PC-9 (cell line): ENCODE measurements around the gene HEATR9. TPM values are rescaled to one million over a fixed set of nuclear protein-coding genes. Genes with fewer than 3 reads are reported as not detected.

Experiments used
- BruUV-seq: library from RNA; stranded (reverse); fragments of 400-500 nt; replicated peaks from 2 replicates; lab custom pipeline; 2021; lab: Mats Ljungman, UMichigan
- CTCF ChIA-PET: fragments of 300-600 bp; sonication (Branson Sonifier 250); formaldehyde crosslinking; loops from one replicate; lab custom pipeline; 2022; ENCODE audit warnings: antibody characterized with exemption; lab: Charles Lee
- POLR2A ChIA-PET: fragments of 300-600 bp; sonication (Branson Sonifier 250); formaldehyde crosslinking; loops from one replicate; lab custom pipeline; 2022; ENCODE audit warnings: antibody characterized with exemption; ENCODE audit not compliant: unreplicated experiment; lab: Charles Lee
- DNase-seq, 2 experiments: peaks; one replicate each; pipeline versions ENCODE4 v3.0.0 to v3.0.0-alpha.2; 2015 to 2022; ENCODE audit warnings: mixed read lengths in 1 of 2
- H2AFZ ChIP-seq: fragments of 200-600 bp; sonication (generic); 2 replicates; pipeline ENCODE4 v1.8.1; 2017; ENCODE audit warnings: antibody characterized with exemption
- H3F3A ChIP-seq: fragments of 200-600 bp; sonication (generic); 2 replicates; pipeline ENCODE4 v1.8.1; 2017; ENCODE audit warnings: antibody characterized with exemption, mild to moderate bottlenecking, low read depth; ENCODE audit not compliant: insufficient read depth
- H3K27ac ChIP-seq: fragments of 200-600 bp; sonication (generic); 2 replicates; pipeline ENCODE4 v1.6.1; 2016; ENCODE audit warnings: mixed run types
- H3K27me3 ChIP-seq: fragments of 200-600 bp; sonication (generic); 2 replicates; pipeline ENCODE4 v1.6.1; 2016; ENCODE audit warnings: low read depth, mixed run types; ENCODE audit not compliant: insufficient read depth
- H3K36me3 ChIP-seq: fragments of 200-600 bp; sonication (generic); 2 replicates; pipeline ENCODE4 v1.6.1; 2016; ENCODE audit warnings: low read depth, mixed run types
- H3K4me1 ChIP-seq: fragments of 200-600 bp; sonication (generic); replicated peaks from 2 replicates; pipeline ENCODE4 v1.6.1; 2016; ENCODE audit warnings: mixed run types; ENCODE audit not compliant: insufficient read depth
- H3K4me2 ChIP-seq: fragments of 200-600 bp; sonication (generic); 2 replicates; pipeline ENCODE4 v1.6.1; 2017; ENCODE audit warnings: mixed run types
- H3K4me3 ChIP-seq: fragments of 200-600 bp; sonication (generic); 2 replicates; pipeline ENCODE4 v1.6.1; 2016; ENCODE audit warnings: mixed run types
- H3K79me2 ChIP-seq: fragments of 200-600 bp; sonication (generic); 2 replicates; pipeline ENCODE4 v1.6.1; 2017; ENCODE audit warnings: low read depth, mixed run types
- H3K9me2 ChIP-seq: fragments of 200-600 bp; sonication (generic); 2 replicates; pipeline ENCODE4 v1.8.1; 2017; ENCODE audit warnings: mild to moderate bottlenecking; ENCODE audit not compliant: insufficient read depth
- H3K9me3 ChIP-seq: fragments of 200-600 bp; sonication (generic); 2 replicates; pipeline ENCODE4 v1.8.1; 2016; ENCODE audit warnings: low read depth; ENCODE audit not compliant: insufficient read depth
- H4K20me1 ChIP-seq: fragments of 200-600 bp; sonication (generic); 2 replicates; pipeline ENCODE4 v1.8.1; 2017; ENCODE audit not compliant: insufficient read depth
- EZH2 ChIP-seq: fragments of 200-600 bp; sonication (generic); IDR thresholded peaks from 2 replicates; pipeline ENCODE4 v1.8.0; 2017; ENCODE audit warnings: antibody characterized with exemption, low read depth
- intact Hi-C: fragments of 100-400 bp; cut with micrococcal nuclease; formaldehyde crosslinking; loops from one replicate; pipeline ENCODE4 v1.10.0; 2022; ENCODE audit not compliant: unreplicated experiment
- total RNA-seq: library from RNA; stranded (reverse); gene quantifications from 2 replicates; pipeline ENCODE4 v1.2.3, GENCODE V29; 2021
- TF ChIP-seq, protein P1 (sequence below): fragments of 200-600 bp; sonication (generic); conservative IDR thresholded peaks from 2 replicates; pipeline ENCODE4 v1.6.1; 2017; ENCODE audit warnings: mixed run types, antibody characterized with exemption, mild to moderate bottlenecking, moderate library complexity

The HEATR9 gene
- total RNA-seq, 1 experiment from 2014 or later, result not detected

DNA sequence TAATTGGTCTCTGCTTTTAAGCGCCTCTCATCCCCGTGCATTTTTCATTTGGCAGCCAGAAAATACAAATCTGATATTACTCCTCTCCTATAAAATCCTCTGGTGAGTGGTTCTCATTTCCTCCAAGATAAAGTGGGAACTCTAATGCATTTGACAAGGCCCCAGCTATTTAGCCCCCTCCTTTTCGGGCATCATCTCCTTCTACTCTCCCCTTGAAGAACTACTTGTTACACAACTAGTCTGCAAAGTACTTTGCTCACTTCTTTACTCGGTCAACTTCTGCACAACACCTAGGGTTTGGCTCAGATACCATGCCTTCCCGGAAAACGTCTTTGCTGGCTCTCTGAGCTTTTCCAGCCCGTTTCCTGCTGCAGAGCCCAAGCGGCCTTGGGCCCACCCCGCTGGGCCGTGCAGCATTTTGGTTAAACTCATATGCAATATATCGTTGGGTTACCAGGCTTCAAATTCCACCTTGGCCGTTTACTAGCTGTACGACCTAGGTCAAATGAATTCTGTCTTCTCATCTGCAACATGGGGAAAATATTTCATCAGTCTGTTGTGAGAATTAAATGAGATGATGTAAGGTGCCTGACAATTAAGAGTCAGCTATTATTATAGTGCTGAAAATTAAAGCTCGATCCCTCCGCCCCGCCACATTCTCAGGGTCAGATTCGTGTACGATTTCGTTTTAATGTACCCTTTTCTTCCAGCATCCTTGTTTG is 60.3 kb downstream of the HEATR9 start:
- ChIA-PET POLR2A (interaction anchor here (0.6 to 1.4 kb wide), 6 partner anchors 20 to 852 kb away, joined by 3 to 5 read pairs (median 4); no protein-coding TSS in a partner anchor), CTCF (interaction anchor here (0.7 to 2.0 kb wide), 4 partner anchors 21 to 136 kb away, joined by 3 to 19 read pairs (median 4); no protein-coding TSS in a partner anchor)

GRCh38 chr17:35807371-35808144 is 61.1 kb downstream of the HEATR9 start:
- peaks cover 33% of the 10 kb centered on the region for H3K79me2 ChIP-seq
- H3K9me2 ChIP-seq, result no peaks in the 10 kb centered on the region
- peak overlapping the region; percentile 72; the same call in 1 of the 2 replicates for H2AFZ ChIP-seq
- DNase-seq, result peak in 1 of 2 experiments; percentile 37
- H3K4me2 ChIP-seq, result peak overlapping the region; percentile 98
- peak overlapping the region; percentile 97; the same call in 1 of the 2 replicates for H3K4me3 ChIP-seq
- ChIA-PET CTCF (interaction anchor here (1.7 to 2.0 kb wide), 2 partner anchors 41 to 44 kb away, joined by 6 to 19 read pairs; no protein-coding TSS in a partner anchor), POLR2A (interaction anchor here (0.6 kb wide), 1 partner anchor 217 kb away, joined by 3 read pairs; no protein-coding TSS in a partner anchor)
- intact Hi-C loops, result loop anchor here (10.0 kb wide), 1 partner anchor 193 kb away; no protein-coding TSS in a partner anchor
- H3K36me3 ChIP-seq, result peaks cover 13% of the 10 kb centered on the region; the same call in 1 of the 2 replicates
- peak overlapping the region; percentile 98 for H3K27ac ChIP-seq
- H4K20me1 ChIP-seq, result peaks cover 27% of the 10 kb centered on the region
- no peaks in the 10 kb centered on the region for H3K27me3 ChIP-seq
- H3K4me1 ChIP-seq, result peaks cover 39% of the 10 kb centered on the region
- peaks cover 30% of the 10 kb centered on the region; the same call in 1 of the 2 replicates for H3F3A ChIP-seq
- no peaks in the 10 kb centered on the region for H3K9me3 ChIP-seq
- TF ChIP-seq, protein P1, sequence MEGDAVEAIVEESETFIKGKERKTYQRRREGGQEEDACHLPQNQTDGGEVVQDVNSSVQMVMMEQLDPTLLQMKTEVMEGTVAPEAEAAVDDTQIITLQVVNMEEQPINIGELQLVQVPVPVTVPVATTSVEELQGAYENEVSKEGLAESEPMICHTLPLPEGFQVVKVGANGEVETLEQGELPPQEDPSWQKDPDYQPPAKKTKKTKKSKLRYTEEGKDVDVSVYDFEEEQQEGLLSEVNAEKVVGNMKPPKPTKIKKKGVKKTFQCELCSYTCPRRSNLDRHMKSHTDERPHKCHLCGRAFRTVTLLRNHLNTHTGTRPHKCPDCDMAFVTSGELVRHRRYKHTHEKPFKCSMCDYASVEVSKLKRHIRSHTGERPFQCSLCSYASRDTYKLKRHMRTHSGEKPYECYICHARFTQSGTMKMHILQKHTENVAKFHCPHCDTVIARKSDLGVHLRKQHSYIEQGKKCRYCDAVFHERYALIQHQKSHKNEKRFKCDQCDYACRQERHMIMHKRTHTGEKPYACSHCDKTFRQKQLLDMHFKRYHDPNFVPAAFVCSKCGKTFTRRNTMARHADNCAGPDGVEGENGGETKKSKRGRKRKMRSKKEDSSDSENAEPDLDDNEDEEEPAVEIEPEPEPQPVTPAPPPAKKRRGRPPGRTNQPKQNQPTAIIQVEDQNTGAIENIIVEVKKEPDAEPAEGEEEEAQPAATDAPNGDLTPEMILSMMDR, result no peak
- no TSS peak for BruUV-seq

More for the DNA sequence above, 60.3 kb downstream of the HEATR9 start:
- Histone ChIP-seq H2AFZ (peak overlapping the region; percentile 72), H3K27ac (peak overlapping the region; percentile 98), H3K27me3 (no peaks in the 10 kb centered on the region), H4K20me1 (peaks cover 36% of the 10 kb centered on the region), H3K9me2 (no peaks in the 10 kb centered on the region), H3K4me1 (peaks cover 39% of the 10 kb centered on the region), H3K79me2 (peaks cover 41% of the 10 kb centered on the region), H3K9me3 (no peaks in the 10 kb centered on the region), H3K4me2 (peak overlapping the region; percentile 98), H3K36me3 (peaks cover 13% of the 10 kb centered on the region; the same call in 1 of the 2 replicates), H3F3A (peaks cover 32% of the 10 kb centered on the region; the same call in 1 of the 2 replicates), H3K4me3 (peak overlapping the region; percentile 97)
- peak in 1 of 2 experiments; percentile 37 for DNase-seq
- intact Hi-C loops, result loop anchor here (10.0 kb wide), 1 partner anchor 194 kb away; no protein-coding TSS in a partner anchor
- no peak for TF ChIP-seq EZH2
- TF ChIP-seq, protein P1, result no peak
- TSS peak; percentile 95 for BruUV-seq

Other genes with a start within 250 kb of the HEATR9 start
- 0.11 and 0.20 TPM in 2 replicates for gene RASL10B, start 137.3 kb downstream of the HEATR9 start, total RNA-seq
- gene GAS2L2, start 115.7 kb downstream of the HEATR9 start, total RNA-seq, result not detected in 2 replicates
- not detected in 2 replicates for gene C17orf50, start 108.0 kb downstream of the HEATR9 start, total RNA-seq
- gene MMP28, start 73.2 kb downstream of the HEATR9 start, total RNA-seq, result 2.8 and 6.4 TPM in 2 replicates
- gene TAF15, start 59.4 kb downstream of the HEATR9 start, total RNA-seq, result 187 and 202 TPM in 2 replicates
- gene CCL5, start 11.5 kb upstream of the HEATR9 start, total RNA-seq, result not detected in 2 replicates
- 14.5 and 15.5 TPM in 2 replicates for gene RDM1, start 61.9 kb upstream of the HEATR9 start, total RNA-seq
- not detected in 2 replicates for gene LYZL6, start 74.8 kb upstream of the HEATR9 start, total RNA-seq
- not detected in 2 replicates for gene CCL16, start 112.6 kb upstream of the HEATR9 start, total RNA-seq
- gene CCL14, start 117.8 kb upstream of the HEATR9 start, total RNA-seq, result not detected in 2 replicates
- not detected in 2 replicates for gene CCL15, start 132.7 kb upstream of the HEATR9 start, total RNA-seq
- not detected in 2 replicates for gene CCL23, start 149.1 kb upstream of the HEATR9 start, total RNA-seq
- gene CCL18, start 195.4 kb upstream of the HEATR9 start, total RNA-seq, result not detected in 2 replicates
- not detected in 2 replicates for gene CCL3, start 221.3 kb upstream of the HEATR9 start, total RNA-seq
- gene CCL4, start 234.9 kb upstream of the HEATR9 start, total RNA-seq, result not detected in 2 replicates